ENCODE data around the gene RAB4B. TPM values are rescaled to one million over a fixed set of nuclear protein-coding genes. Genes with fewer than 3 reads are reported as not detected.
"Not testable (repeated sequence)": the region's sequence is repeated elsewhere in the genome, so short reads cannot be mapped to it uniquely, and the experiment has no call there.

Gene RAB4B, protein sequence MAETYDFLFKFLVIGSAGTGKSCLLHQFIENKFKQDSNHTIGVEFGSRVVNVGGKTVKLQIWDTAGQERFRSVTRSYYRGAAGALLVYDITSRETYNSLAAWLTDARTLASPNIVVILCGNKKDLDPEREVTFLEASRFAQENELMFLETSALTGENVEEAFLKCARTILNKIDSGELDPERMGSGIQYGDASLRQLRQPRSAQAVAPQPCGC
- total RNA-seq (4.4 and 10.6 TPM in 2 replicates), polyA plus RNA-seq (11.8 and 12.8 TPM in 2 replicates), polyA minus RNA-seq (ENCODE audit: low replicate concordance) (20.2 and 33.3 TPM in 2 replicates)
- 24.0 and 26.1 TPM in 2 replicates for polyA plus RNA-seq (2012)

GRCh38 chr19:40777937-40778705 lies at the start of gene RAB4B:
Gene RAB4B, plus strand, starts transcription at chr19:40778247. Its CDS starts 129 bp downstream, at chr19:40778376.
- no peaks in the 10 kb centered on the region for H4K20me1 ChIP-seq (ENCODE audit: control insufficient read depth, extremely low read depth, insufficient read depth, low read length)
- H3K4me2 ChIP-seq (ENCODE audit: extremely low read depth, insufficient read depth, low read length): peak within 1 kb of the TSS; percentile 99
- H3K9me3 ChIP-seq (ENCODE audit: control insufficient read depth, insufficient read depth, low read depth, low read length): no peaks in the 10 kb centered on the region
- H3K36me3 ChIP-seq (ENCODE audit: control insufficient read depth, insufficient read depth, low read length): peaks cover 1% of the 10 kb centered on the region
- DNase-seq (ENCODE audit: low read depth in 2 of 2): peak; percentile 99 to 100
- peak within 1 kb of the TSS; percentile 87 for H3K27ac ChIP-seq (ENCODE audit: insufficient read depth, low read length)
- H3K4me1 ChIP-seq (ENCODE audit: control insufficient read depth, extremely low read depth, insufficient read depth, low read length): peaks cover 11% of the 10 kb centered on the region
- no peaks in the 10 kb centered on the region for H3K79me2 ChIP-seq (ENCODE audit: control insufficient read depth, insufficient read depth, low read length)
- peak within 1 kb of the TSS; percentile 89 for H3K9ac ChIP-seq (ENCODE audit: insufficient read depth, low read length)
- H2AFZ ChIP-seq (ENCODE audit: low read length): peak within 1 kb of the TSS; percentile 89
- no peaks in the 10 kb centered on the region for H3K27me3 ChIP-seq (ENCODE audit: control insufficient read depth, insufficient read depth, low read length)
- peak within 1 kb of the TSS; percentile 64 to 86 (median 76) for H3K4me3 ChIP-seq (replicated peaks in 1 of 4; ENCODE audit: control extremely low read depth in 1 of 4, insufficient read depth in 1 of 4, low read depth in 3 of 4, low read length in 4 of 4)
- no peak for TF ChIP-seq EZH2 (IDR thresholded peaks at IDR 0.05; ENCODE audit: low read length, missing control alignments)
- TF ChIP-seq, protein P1, sequence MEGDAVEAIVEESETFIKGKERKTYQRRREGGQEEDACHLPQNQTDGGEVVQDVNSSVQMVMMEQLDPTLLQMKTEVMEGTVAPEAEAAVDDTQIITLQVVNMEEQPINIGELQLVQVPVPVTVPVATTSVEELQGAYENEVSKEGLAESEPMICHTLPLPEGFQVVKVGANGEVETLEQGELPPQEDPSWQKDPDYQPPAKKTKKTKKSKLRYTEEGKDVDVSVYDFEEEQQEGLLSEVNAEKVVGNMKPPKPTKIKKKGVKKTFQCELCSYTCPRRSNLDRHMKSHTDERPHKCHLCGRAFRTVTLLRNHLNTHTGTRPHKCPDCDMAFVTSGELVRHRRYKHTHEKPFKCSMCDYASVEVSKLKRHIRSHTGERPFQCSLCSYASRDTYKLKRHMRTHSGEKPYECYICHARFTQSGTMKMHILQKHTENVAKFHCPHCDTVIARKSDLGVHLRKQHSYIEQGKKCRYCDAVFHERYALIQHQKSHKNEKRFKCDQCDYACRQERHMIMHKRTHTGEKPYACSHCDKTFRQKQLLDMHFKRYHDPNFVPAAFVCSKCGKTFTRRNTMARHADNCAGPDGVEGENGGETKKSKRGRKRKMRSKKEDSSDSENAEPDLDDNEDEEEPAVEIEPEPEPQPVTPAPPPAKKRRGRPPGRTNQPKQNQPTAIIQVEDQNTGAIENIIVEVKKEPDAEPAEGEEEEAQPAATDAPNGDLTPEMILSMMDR (conservative IDR thresholded peaks at IDR 0.05 in 1 of 2, IDR thresholded peaks at IDR 0.05 in 1 of 2; ENCODE audit: low read depth in 1 of 2, low read length in 2 of 2): no peak

DNA sequence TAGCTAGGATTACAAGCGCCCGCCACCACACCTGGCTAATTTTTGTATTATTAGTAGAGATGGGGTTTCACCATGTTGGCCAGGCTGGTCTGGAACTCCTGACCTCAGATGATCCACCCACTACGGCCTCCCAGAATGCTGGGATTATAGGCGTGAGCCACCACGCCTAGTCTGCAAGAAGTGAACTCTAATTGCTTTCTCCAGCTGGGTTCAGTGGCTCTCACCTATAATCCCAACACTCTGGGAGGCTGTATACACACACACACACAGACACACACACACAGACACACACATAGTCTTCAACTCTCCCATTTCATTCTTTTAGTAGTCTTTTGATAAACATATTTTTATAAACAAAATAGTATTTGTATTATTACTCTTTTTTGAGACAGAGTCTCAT lies 48.0 kb upstream of the RAB4B start:
- H3K79me2 ChIP-seq (ENCODE audit: control insufficient read depth, insufficient read depth, low read length); H3K9me3 ChIP-seq (ENCODE audit: control insufficient read depth, insufficient read depth, low read depth, low read length); H3K4me2 ChIP-seq (ENCODE audit: extremely low read depth, insufficient read depth, low read length); H3K4me1 ChIP-seq (ENCODE audit: control insufficient read depth, extremely low read depth, insufficient read depth, low read length); DNase-seq (ENCODE audit: low read depth in 2 of 2); H3K4me3 ChIP-seq (replicated peaks in 1 of 4; ENCODE audit: control extremely low read depth in 1 of 4, insufficient read depth in 1 of 4, low read depth in 3 of 4, low read length in 4 of 4); H3K9ac ChIP-seq (ENCODE audit: insufficient read depth, low read length); H4K20me1 ChIP-seq (ENCODE audit: control insufficient read depth, extremely low read depth, insufficient read depth, low read length); H3K27ac ChIP-seq (ENCODE audit: insufficient read depth, low read length); H2AFZ ChIP-seq (ENCODE audit: low read length); H3K27me3 ChIP-seq (ENCODE audit: control insufficient read depth, insufficient read depth, low read length): not testable (repeated sequence)
- H3K36me3 ChIP-seq (ENCODE audit: control insufficient read depth, insufficient read depth, low read length): peaks cover 17% of the 10 kb centered on the region

GRCh38 chr19:40732304-40732703 lies 45.7 kb upstream of the RAB4B start:
- H4K20me1 ChIP-seq (ENCODE audit: control insufficient read depth, extremely low read depth, insufficient read depth, low read length); H3K9ac ChIP-seq (ENCODE audit: insufficient read depth, low read length); H3K4me3 ChIP-seq (replicated peaks in 1 of 4; ENCODE audit: control extremely low read depth in 1 of 4, insufficient read depth in 1 of 4, low read depth in 3 of 4, low read length in 4 of 4); H3K4me2 ChIP-seq (ENCODE audit: extremely low read depth, insufficient read depth, low read length); H2AFZ ChIP-seq (ENCODE audit: low read length); H3K27me3 ChIP-seq (ENCODE audit: control insufficient read depth, insufficient read depth, low read length); H3K27ac ChIP-seq (ENCODE audit: insufficient read depth, low read length); H3K79me2 ChIP-seq (ENCODE audit: control insufficient read depth, insufficient read depth, low read length); H3K9me3 ChIP-seq (ENCODE audit: control insufficient read depth, insufficient read depth, low read depth, low read length); H3K4me1 ChIP-seq (ENCODE audit: control insufficient read depth, extremely low read depth, insufficient read depth, low read length); DNase-seq (ENCODE audit: low read depth in 2 of 2): not testable (repeated sequence)
- peaks cover 18% of the 10 kb centered on the region for H3K36me3 ChIP-seq (ENCODE audit: control insufficient read depth, insufficient read depth, low read length)

GRCh38 chr19:40733149-40733548 lies 44.9 kb upstream of the RAB4B start:
- H3K4me2 ChIP-seq (ENCODE audit: extremely low read depth, insufficient read depth, low read length): no peak overlapping the region
- H3K4me3 ChIP-seq (replicated peaks in 1 of 4; ENCODE audit: control extremely low read depth in 1 of 4, insufficient read depth in 1 of 4, low read depth in 3 of 4, low read length in 4 of 4): no peak overlapping the region
- H3K36me3 ChIP-seq (ENCODE audit: control insufficient read depth, insufficient read depth, low read length): peaks cover 16% of the 10 kb centered on the region
- H4K20me1 ChIP-seq (ENCODE audit: control insufficient read depth, extremely low read depth, insufficient read depth, low read length): no peaks in the 10 kb centered on the region
- no peak overlapping the region for H3K27ac ChIP-seq (ENCODE audit: insufficient read depth, low read length)
- TF ChIP-seq, protein P1 (conservative IDR thresholded peaks at IDR 0.05 in 1 of 2, IDR thresholded peaks at IDR 0.05 in 1 of 2; ENCODE audit: low read depth in 1 of 2, low read length in 2 of 2): no peak
- TF ChIP-seq EZH2 (IDR thresholded peaks at IDR 0.05; ENCODE audit: low read length, missing control alignments): no peak
- no peaks in the 10 kb centered on the region for H3K27me3 ChIP-seq (ENCODE audit: control insufficient read depth, insufficient read depth, low read length)
- no peaks in the 10 kb centered on the region for H3K9me3 ChIP-seq (ENCODE audit: control insufficient read depth, insufficient read depth, low read depth, low read length)
- H3K79me2 ChIP-seq (ENCODE audit: control insufficient read depth, insufficient read depth, low read length): no peaks in the 10 kb centered on the region
- DNase-seq (ENCODE audit: low read depth in 2 of 2): no peak
- no peak overlapping the region for H2AFZ ChIP-seq (ENCODE audit: low read length)
- H3K9ac ChIP-seq (ENCODE audit: insufficient read depth, low read length): no peak overlapping the region
- no peaks in the 10 kb centered on the region for H3K4me1 ChIP-seq (ENCODE audit: control insufficient read depth, extremely low read depth, insufficient read depth, low read length)
